NCI-H1930 (cell line): Measurements from ENCODE around the gene ENTPD8.
"Not testable (repeated sequence)": the region's sequence is repeated elsewhere in the genome, so short reads cannot be mapped to it uniquely, and the experiment has no call there.

Experiments
- DNase-seq, 2 experiments: peaks; one replicate each; lab custom pipeline; 2025; lab: John Stamatoyannopoulos, UW

The ENTPD8 gene

GRCh38 chr9:137475666-137476065, 34.5 kb upstream of the ENTPD8 start:
- no peak for DNase-seq

GRCh38 chr9:137474271-137474670, 33.1 kb upstream of the ENTPD8 start:
- DNase-seq = no peak

GRCh38 chr9:137470785-137471184, 29.6 kb upstream of the ENTPD8 start:
- no peak for DNase-seq

- DNase-seq = no peak
Observed at GRCh38 chr9:137467896-137468295, 26.7 kb upstream of the ENTPD8 start.

GRCh38 chr9:137467161-137467581, 26.0 kb upstream of the ENTPD8 start:
- DNase-seq = no peak

GRCh38 chr9:137466389-137467085, 25.4 kb upstream of the ENTPD8 start:
- not testable (repeated sequence) for DNase-seq

GRCh38 chr9:137465720-137466388, 24.7 kb upstream of the ENTPD8 start:
- DNase-seq = no peak

GRCh38 chr9:137465000-137465719, 24.0 kb upstream of the ENTPD8 start:
- DNase-seq = no peak

GRCh38 chr9:137464291-137464999, 23.3 kb upstream of the ENTPD8 start:
- DNase-seq = no peak

GRCh38 chr9:137463931-137464290, 22.8 kb upstream of the ENTPD8 start:
- DNase-seq = no peak

GRCh38 chr9:137462986-137463930, 22.1 kb upstream of the ENTPD8 start:
- no peak for DNase-seq

GRCh38 chr9:137462396-137462985, 21.3 kb upstream of the ENTPD8 start:
- DNase-seq = no peak

GRCh38 chr9:137461663-137462395, 20.7 kb upstream of the ENTPD8 start:
- no peak for DNase-seq

GRCh38 chr9:137461316-137461662, 20.1 kb upstream of the ENTPD8 start:
- DNase-seq = no peak

GRCh38 chr9:137460363-137461315, 19.5 kb upstream of the ENTPD8 start:
- DNase-seq = no peak

GRCh38 chr9:137459601-137460362, 18.6 kb upstream of the ENTPD8 start:
- no peak for DNase-seq

GRCh38 chr9:137459152-137459600, 18.0 kb upstream of the ENTPD8 start, which contains the start of gene NSMF:
TSS of gene NSMF (minus strand) at chr9:137459334. CDS start at chr9:137459102, 232 bp downstream.
- peak; percentile 73 to 93 for DNase-seq
